Measurements from ENCODE around the gene MAP3K5. TPM values are rescaled to one million over a fixed set of nuclear protein-coding genes. Genes with fewer than 3 reads are reported as not detected.

MAP3K5 gene
- total and polyA plus RNA-seq, 2 of the 8 experiments (the other 6 are each of a cell fraction or from before 2014, with no cell fraction given), result 0.63 to 2.6 TPM

- Histone ChIP-seq H3K9ac (replicated peaks in 1 of 4; ENCODE audit: extremely low read depth in 1 of 4, low read depth in 3 of 4, low read length in 3 of 4) (no peak overlapping the region), H2AK5ac (ENCODE audit: low read depth, low read length) (peak overlapping the region; percentile 34; the same call in 1 of the 2 replicates), H3K14ac (ENCODE audit: insufficient read length) (no peak overlapping the region), H2BK12ac (ENCODE audit: low read depth, low read length) (peak overlapping the region; percentile 85), H3K4ac (replicated peaks; ENCODE audit: insufficient read length, low read depth, low read length) (no peak overlapping the region), H3K79me1 (ENCODE audit: low read depth, low read length) (no peaks in the 10 kb centered on the region), H3K18ac (ENCODE audit: extremely low read depth, low read length) (peak overlapping the region; percentile 27; the same call in 1 of the 2 replicates), H2AFZ (ENCODE audit: low read length) (peak overlapping the region; percentile 54; the same call in 1 of the 2 replicates), H4K8ac (ENCODE audit: extremely low read depth, insufficient read depth, low read length) (no peak overlapping the region), H3K23ac (ENCODE audit: insufficient read length) (no peak overlapping the region), H3K4me3 (ENCODE audit: extremely low read depth in 1 of 4, insufficient read depth in 2 of 4, low read depth in 3 of 4, low read length in 4 of 4) (no peak overlapping the region), H3K36me3 (ENCODE audit: control insufficient read depth in 2 of 4, insufficient read depth in 4 of 4, low read length in 3 of 4) (no peaks in the 10 kb centered on the region), H3K27ac (ENCODE audit: low read depth, low read length) (peak overlapping the region; percentile 18; the same call in 1 of the 2 replicates), H3K4me2 (ENCODE audit: insufficient read depth in 1 of 2, low read depth in 2 of 2, low read length in 2 of 2) (no peak overlapping the region), H4K91ac (replicated peaks; ENCODE audit: insufficient read length, low read length) (no peak overlapping the region), H3K27me3 (replicated peaks in 1 of 4; ENCODE audit: control insufficient read depth in 3 of 4, extremely low read depth in 1 of 4, insufficient read depth in 3 of 4, low read length in 3 of 4) (no peaks in the 10 kb centered on the region), H2BK15ac (ENCODE audit: low read length) (peak overlapping the region; percentile 16; the same call in 1 of the 2 replicates), H4K20me1 (replicated peaks in 1 of 2; ENCODE audit: control insufficient read depth in 1 of 2, insufficient read depth in 2 of 2, low read length in 2 of 2) (no peaks in the 10 kb centered on the region), H2BK20ac (ENCODE audit: low read length) (no peak overlapping the region; the same call in 1 of the 2 replicates), H3K4me1 (replicated peaks in 1 of 4; ENCODE audit: control insufficient read depth in 3 of 4, insufficient read depth in 4 of 4, low read length in 3 of 4) (peaks cover 3 to 5% (median 4%) of the 10 kb centered on the region in 4 experiments; a peak in 5 of 7 replicates), H3K56ac (replicated peaks; ENCODE audit: insufficient read length, low read depth, low read length) (no peak overlapping the region), H3K23me2 (ENCODE audit: low read depth, low read length) (no peaks in the 10 kb centered on the region), H2BK5ac (ENCODE audit: low read depth, low read length) (no peak overlapping the region), H3K9me3 (ENCODE audit: insufficient read depth in 2 of 2, low read depth in 1 of 2, low read length in 1 of 2) (no peaks in the 10 kb centered on the region; a peak in 1 of 4 replicates), H2BK120ac (replicated peaks; ENCODE audit: low read depth, low read length) (no peak overlapping the region), H4K5ac (ENCODE audit: insufficient read length, low read depth, low read length) (no peak overlapping the region), H3K79me2 (ENCODE audit: control insufficient read depth in 1 of 2, insufficient read depth in 2 of 2, low read length in 2 of 2) (no peaks in the 10 kb centered on the region)
- CTCF ChIA-PET (ENCODE audit: partially characterized antibody), result interaction anchor here (1.1 to 1.5 kb wide), 3 partner anchors 10 to 32 kb away, joined by 3 read pairs; no protein-coding TSS in a partner anchor
- DNase-seq (ENCODE audit: low read depth in 1 of 2, low spot score in 2 of 2) (no peak), FAIRE-seq (no peak)
- TF ChIP-seq SRF (IDR thresholded peaks at IDR 0.05; ENCODE audit: low read depth, low read length) (no peak), TAF1 (IDR thresholded peaks at IDR 0.05; ENCODE audit: low read depth, low read length) (0 out of 2 replicates have a peak, but pooled peaks have one; percentile 6), TBP (IDR thresholded peaks at IDR 0.05; ENCODE audit: low read depth, low read length) (no peak), CBX5 (IDR thresholded peaks at IDR 0.05; ENCODE audit: low read depth, low read length) (no peak)
- POLR2A ChIA-PET (ENCODE audit: partially characterized antibody), result interaction anchor here (1.8 kb wide), 1 partner anchor 11 kb away, joined by 5 read pairs; no protein-coding TSS in a partner anchor
- WGBS, 2 experiments (ENCODE audit: extremely low coverage in 1 of 2, insufficient coverage in 1 of 2, insufficient read length in 1 of 2, insufficient replicate concordance in 2 of 2, low coverage in 1 of 2, low lambda C conversion rate in 2 of 2, missing lambda C conversion rate in 1 of 2), result 86% methylated on average over 4 of the region's 4 CpGs; no CpG with 5 or more reads in 1 of the 2 experiments
These were observed 18.8 kb downstream of the MAP3K5 start for GRCh38 chr6:136773473-136773796.

All from H1 (cell line).